Testis (tissue), 2 donors: ENCODE measurements around the gene LRIG1.

Source experiments
- CTCF ChIP-seq, 3 experiments: fragments of 450-650 bp in 2 of 3; fragments of 200-600 bp in 1 of 3; sonication (generic) in 1 of 3; IDR thresholded peaks; one replicate each; pipeline ENCODE4 v1.5.1; 2016 to 2019; ENCODE audit warnings: antibody characterized with exemption in 3 of 3, mild to moderate bottlenecking in 2 of 3, moderate library complexity in 1 of 3
- POLR2A ChIP-seq: fragments of 450-650 bp; IDR thresholded peaks from one replicate; pipeline ENCODE4 v1.6.1; 2017; ENCODE audit warnings: antibody characterized with exemption, mild to moderate bottlenecking, moderate library complexity

DNA sequence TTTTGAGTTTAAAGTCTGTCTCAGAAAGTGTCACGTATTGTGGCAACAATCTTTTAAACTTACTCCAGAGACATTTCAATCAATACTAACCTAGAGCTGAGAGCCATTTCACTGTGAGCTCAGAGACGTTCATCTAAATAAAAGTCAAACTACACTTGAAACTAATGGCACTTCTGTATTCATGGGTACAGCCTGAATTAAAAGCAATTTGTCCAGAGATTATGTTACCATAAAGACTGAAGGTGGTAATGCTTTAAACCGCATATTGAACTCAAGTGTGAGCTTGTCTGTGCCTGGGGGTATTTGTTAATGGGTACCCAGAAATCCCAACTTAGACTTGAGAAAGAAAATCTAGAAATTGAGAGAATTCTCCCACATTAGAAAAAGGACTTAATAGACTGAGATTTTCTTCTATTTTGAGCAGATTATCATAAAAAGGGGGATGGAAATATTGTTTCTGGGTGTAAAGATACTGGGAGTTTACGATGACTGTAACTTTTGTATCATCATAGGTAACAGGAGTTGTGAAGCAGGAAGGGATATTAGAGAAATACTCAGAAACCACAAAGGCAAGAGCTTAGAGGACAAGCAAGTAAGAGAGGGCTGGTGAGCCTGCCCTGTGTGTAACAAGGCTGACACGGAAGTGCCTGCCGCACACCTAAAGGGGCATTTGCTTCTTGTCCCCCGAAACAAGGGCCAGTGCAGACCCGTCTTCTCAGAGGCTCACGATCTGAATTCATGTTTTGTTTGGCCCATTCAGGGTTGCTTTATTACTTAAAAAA is 36.9 kb downstream of the LRIG1 start:
- TF ChIP-seq POLR2A (no peak), CTCF (IDR thresholded peaks at IDR 0.05) (no peak)
